Skeletal muscle cell (primary cell): ENCODE data around the gene BSN.

Source experiments
- DNase-seq: peaks from one replicate; pipeline ENCODE4 v3.0.0-alpha.2; 2010; ENCODE audit warnings: low read depth
- H3K4me3 ChIP-seq: 2 replicates; pipeline ENCODE4 v1.5.1; 2011; ENCODE audit warnings: low read depth, mild to moderate bottlenecking, control low read depth, low read length, moderate library complexity

BSN gene

GRCh38 chr3:49623071-49623470 is 68.8 kb downstream of the BSN start:
- no peak for DNase-seq
- no peak overlapping the region for H3K4me3 ChIP-seq

- H3K4me3 ChIP-seq: no peak overlapping the region
- no peak for DNase-seq
Observed at GRCh38 chr3:49625071-49625470, 70.8 kb downstream of the BSN start.

- H3K4me3 ChIP-seq: no peak overlapping the region
- no peak for DNase-seq
Observed at GRCh38 chr3:49626101-49626581, 71.9 kb downstream of the BSN start.

- H3K4me3 ChIP-seq: no peak overlapping the region
- no peak for DNase-seq
Observed at GRCh38 chr3:49626796-49627195, 72.5 kb downstream of the BSN start.

GRCh38 chr3:49627634-49628033 is 73.4 kb downstream of the BSN start:
- no peak overlapping the region for H3K4me3 ChIP-seq
- no peak for DNase-seq

GRCh38 chr3:49628249-49628648 is 74.0 kb downstream of the BSN start:
- DNase-seq: no peak
- H3K4me3 ChIP-seq: no peak overlapping the region

- DNase-seq: no peak
- H3K4me3 ChIP-seq: no peak overlapping the region
Observed at GRCh38 chr3:49629451-49629850, 75.2 kb downstream of the BSN start.

- no peak for DNase-seq
- no peak overlapping the region for H3K4me3 ChIP-seq
Observed at GRCh38 chr3:49629866-49630265, 75.6 kb downstream of the BSN start.

GRCh38 chr3:49630784-49631183 is 76.5 kb downstream of the BSN start:
- H3K4me3 ChIP-seq: no peak overlapping the region
- no peak for DNase-seq

- no peak overlapping the region for H3K4me3 ChIP-seq
- DNase-seq: no peak
Observed at GRCh38 chr3:49634736-49635135, 80.5 kb downstream of the BSN start.

GRCh38 chr3:49636883-49637609 is 82.8 kb downstream of the BSN start:
- no peak overlapping the region for H3K4me3 ChIP-seq
- DNase-seq: no peak

- H3K4me3 ChIP-seq: no peak overlapping the region
- DNase-seq: no peak
Observed at GRCh38 chr3:49638445-49638844, 84.2 kb downstream of the BSN start.

GRCh38 chr3:49639551-49639950 is 85.3 kb downstream of the BSN start:
- H3K4me3 ChIP-seq: no peak overlapping the region
- DNase-seq: no peak

GRCh38 chr3:49641292-49641691 is 87.0 kb downstream of the BSN start:
- no peak for DNase-seq
- no peak overlapping the region for H3K4me3 ChIP-seq

- DNase-seq: no peak
- H3K4me3 ChIP-seq: no peak overlapping the region
Observed at GRCh38 chr3:49641921-49642707, 87.8 kb downstream of the BSN start.

- no peak for DNase-seq
- no peak overlapping the region for H3K4me3 ChIP-seq
Observed at GRCh38 chr3:49642708-49643145, 88.5 kb downstream of the BSN start.

- H3K4me3 ChIP-seq: no peak overlapping the region
- no peak for DNase-seq
Observed at GRCh38 chr3:49644684-49645083, 90.4 kb downstream of the BSN start.

GRCh38 chr3:49646236-49646635 is 92.0 kb downstream of the BSN start:
- DNase-seq: no peak

GRCh38 chr3:49647741-49648140 is 93.5 kb downstream of the BSN start:
- H3K4me3 ChIP-seq: no peak overlapping the region

More at GRCh38 chr3:49646236-49646635, 92.0 kb downstream of the BSN start:
- no peak overlapping the region for H3K4me3 ChIP-seq

GRCh38 chr3:49648354-49649019 is 94.2 kb downstream of the BSN start:
- no peak for DNase-seq
- H3K4me3 ChIP-seq: no peak overlapping the region

More at GRCh38 chr3:49647741-49648140, 93.5 kb downstream of the BSN start:
- DNase-seq: no peak
